ENCODE measurements around the gene OCA2.

OCA2 gene

DNA sequence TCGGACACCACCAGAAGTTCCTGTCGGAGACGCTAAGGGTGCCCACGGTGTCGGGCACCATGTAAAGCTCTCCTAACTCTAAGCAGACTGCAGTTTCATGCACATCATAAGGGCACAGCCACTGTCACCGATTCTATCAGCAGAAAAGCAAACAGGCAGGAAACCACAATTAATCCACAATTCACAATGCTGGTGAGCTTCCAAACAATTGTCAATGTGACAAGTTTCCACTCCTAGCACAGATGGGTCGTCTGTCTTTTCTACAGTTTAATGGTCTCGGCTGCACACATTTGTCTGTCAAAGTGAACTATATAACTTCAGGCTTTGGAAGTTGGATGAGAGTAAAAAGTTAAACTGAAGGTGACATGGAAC, 8.8 kb upstream of the OCA2 start:
- TF ChIP-seq GABPA (IDR thresholded peaks at IDR 0.05; ENCODE audit: low read depth) (no peak), REST (IDR thresholded peaks at IDR 0.05; ENCODE audit: insufficient replicate concordance, low read depth) (no peak), SPI1 (IDR thresholded peaks at IDR 0.05; ENCODE audit: borderline replicate concordance, low read depth) (no peak), CTCF (IDR thresholded peaks at IDR 0.05; ENCODE audit: insufficient read depth, low read length) (no peak), POLR2AphosphoS5 (IDR thresholded peaks at IDR 0.05; ENCODE audit: low read depth) (no peak)
- no peak overlapping the region for H3K4me3 ChIP-seq (replicated peaks; ENCODE audit: insufficient read depth, low read length)
- H3K27me3 ChIP-seq (ENCODE audit: insufficient read depth, poor library complexity, severe bottlenecking) = peaks cover 17% of the 10 kb centered on the region
- H3K27ac ChIP-seq (replicated peaks) = no peak overlapping the region
- no peak for DNase-seq (ENCODE audit: low read depth in 1 of 2, low spot score in 1 of 2)

- no peak for DNase-seq (ENCODE audit: low read depth in 1 of 2, low spot score in 1 of 2)
- H3K27me3 ChIP-seq (ENCODE audit: insufficient read depth, poor library complexity, severe bottlenecking) = peaks cover 17% of the 10 kb centered on the region
- H3K27ac ChIP-seq (replicated peaks) = no peak overlapping the region
- TF ChIP-seq GABPA (IDR thresholded peaks at IDR 0.05; ENCODE audit: low read depth) = no peak
- no peak for TF ChIP-seq CTCF (IDR thresholded peaks at IDR 0.05; ENCODE audit: insufficient read depth, low read length)
- TF ChIP-seq SPI1 (IDR thresholded peaks at IDR 0.05; ENCODE audit: borderline replicate concordance, low read depth) = no peak
- TF ChIP-seq REST (IDR thresholded peaks at IDR 0.05; ENCODE audit: insufficient replicate concordance, low read depth) = no peak
- no peak for TF ChIP-seq POLR2AphosphoS5 (IDR thresholded peaks at IDR 0.05; ENCODE audit: low read depth)
- H3K4me3 ChIP-seq (replicated peaks; ENCODE audit: insufficient read depth, low read length) = no peak overlapping the region
Observed at GRCh38 chr15:28107111-28107903, 8.2 kb upstream of the OCA2 start.

- DNase-seq (ENCODE audit: low read depth in 1 of 2, low spot score in 1 of 2) = no peak
- Histone ChIP-seq H3K4me3 (replicated peaks; ENCODE audit: insufficient read depth, low read length) (no peak overlapping the region), H3K27ac (replicated peaks) (no peak overlapping the region), H3K27me3 (ENCODE audit: insufficient read depth, poor library complexity, severe bottlenecking) (peaks cover 17% of the 10 kb centered on the region)
- TF ChIP-seq SPI1 (IDR thresholded peaks at IDR 0.05; ENCODE audit: borderline replicate concordance, low read depth) = no peak
- TF ChIP-seq GABPA (IDR thresholded peaks at IDR 0.05; ENCODE audit: low read depth) = no peak
- no peak for TF ChIP-seq REST (IDR thresholded peaks at IDR 0.05; ENCODE audit: insufficient replicate concordance, low read depth)
- no peak for TF ChIP-seq POLR2AphosphoS5 (IDR thresholded peaks at IDR 0.05; ENCODE audit: low read depth)
- TF ChIP-seq CTCF (IDR thresholded peaks at IDR 0.05; ENCODE audit: insufficient read depth, low read length) = no peak
Observed at GRCh38 chr15:28106294-28107110, 7.4 kb upstream of the OCA2 start.

Measured in HL-60 (cell line).